Panc1 (cell line): ENCODE results near the gene GNMT. TPM values are rescaled to one million over a fixed set of nuclear protein-coding genes. Genes with fewer than 3 reads are reported as not detected.

ENCODE experiments used
- ATAC-seq: fragments of 200-7000 bp; cut with Tn5 transposase; 2 replicates; pipeline ENCODE4 v1.9.1; 2020; ENCODE audit warnings: mild to moderate bottlenecking, moderate library complexity
- BruUV-seq: library from RNA; stranded (reverse); fragments of 400-500 nt; replicated peaks from 2 replicates; lab custom pipeline; 2021; lab: Mats Ljungman, UMichigan
- CTCF ChIA-PET: fragments of 300-600 bp; sonication (Branson Sonifier 250); formaldehyde crosslinking; loops from one replicate; lab custom pipeline; 2022; ENCODE audit warnings: antibody characterized with exemption; lab: Charles Lee
- POLR2A ChIA-PET: fragments of 300-600 bp; sonication (Branson Sonifier 250); formaldehyde crosslinking; loops from one replicate; lab custom pipeline; 2022; ENCODE audit warnings: antibody characterized with exemption; lab: Charles Lee
- DNase-seq: peaks from one replicate; pipeline ENCODE4 v3.0.0-alpha.2; 2010; ENCODE audit warnings: low read depth, low spot score
- H3K27ac ChIP-seq: 2 replicates; pipeline ENCODE4 v1.5.1; 2011; ENCODE audit warnings: mild to moderate bottlenecking, low read length, inconsistent platforms
- H3K27me3 ChIP-seq: fragments of 200-500 bp; sonication (Bioruptor generic); 2 replicates; pipeline ENCODE4 v1.6.0; 2014; ENCODE audit warnings: low read length, inconsistent platforms; ENCODE audit not compliant: control insufficient read depth, insufficient read depth
- H3K36me3 ChIP-seq: fragments of 200-500 bp; sonication (Bioruptor generic); 2 replicates; pipeline ENCODE4 v1.5.1; 2014; ENCODE audit warnings: inconsistent platforms, mild to moderate bottlenecking, low read length, moderate library complexity; ENCODE audit not compliant: control insufficient read depth, insufficient read depth
- H3K4me1 ChIP-seq: 2 replicates; pipeline ENCODE4 v1.5.1; 2011; ENCODE audit warnings: inconsistent platforms, mild to moderate bottlenecking, low read length, moderate library complexity; ENCODE audit not compliant: control insufficient read depth, insufficient read depth
- H3K4me3 ChIP-seq, 2 experiments: 2 replicates each; pipeline ENCODE4 v1.5.1; 2011 to 2012; ENCODE audit warnings: low read depth in 2 of 2, low read length in 2 of 2, mild to moderate bottlenecking in 2 of 2, inconsistent platforms in 1 of 2, moderate library complexity in 1 of 2
- H3K9me3 ChIP-seq: fragments of 200-500 bp; sonication (Bioruptor generic); 2 replicates; pipeline ENCODE4 v1.5.1; 2014; ENCODE audit warnings: low read depth, mild to moderate bottlenecking, inconsistent platforms, low read length, moderate library complexity; ENCODE audit not compliant: control insufficient read depth, insufficient read depth
- CTCF ChIP-seq: fragments of 450-650 bp; IDR thresholded peaks from 2 replicates; pipeline ENCODE4 v1.5.1; 2017; ENCODE audit warnings: mild to moderate bottlenecking
- POLR2AphosphoS5 ChIP-seq: IDR thresholded peaks from 2 replicates; pipeline ENCODE4 v1.6.1; 2012; ENCODE audit warnings: mild to moderate bottlenecking, low read depth, low read length, moderate library complexity
- SIN3A ChIP-seq: IDR thresholded peaks from 2 replicates; pipeline ENCODE4 v1.6.1; 2012; ENCODE audit warnings: low read depth, mild to moderate bottlenecking, low read length, moderate library complexity, borderline replicate concordance; ENCODE audit not compliant: insufficient read depth
- TCF7L2 ChIP-seq: IDR thresholded peaks from 2 replicates; pipeline ENCODE4 v1.6.1; 2011; ENCODE audit warnings: mild to moderate bottlenecking, low read depth, low read length, inconsistent platforms
- in situ Hi-C: cut with HindIII; loops from 2 replicates; pipeline ENCODE4 v1.10.0; 2016; ENCODE audit warnings: low sequenced_read_pairs, low pct_unique_long_range_greater_than_20kb
- intact Hi-C: fragments of 100-400 bp; cut with micrococcal nuclease; formaldehyde crosslinking; loops from one replicate; pipeline ENCODE4 v1.10.0; 2022; ENCODE audit not compliant: unreplicated experiment
- total RNA-seq: library from RNA; stranded (reverse); gene quantifications from one replicate; pipeline ENCODE4 v1.2.1, GENCODE V29; 2021; ENCODE audit not compliant: unreplicated experiment
- TF ChIP-seq, protein P1 (sequence below), 2 experiments: IDR thresholded peaks; 2 replicates each; pipeline ENCODE4 v1.6.1; 2011 to 2012; ENCODE audit warnings: low read depth in 2 of 2, control low read depth in 1 of 2, low read length in 1 of 2, mild to moderate bottlenecking in 1 of 2, moderate library complexity in 1 of 2; ENCODE audit not compliant: insufficient read depth in 1 of 2

Gene GNMT
- total RNA-seq, 1 experiment from 2014 or later = 0.72 TPM

- CTCF ChIA-PET = no interaction called here
- no TSS peak for BruUV-seq
Measured at GRCh38 chr6:42981836-42982235, 21.3 kb downstream of the GNMT start.

DNA sequence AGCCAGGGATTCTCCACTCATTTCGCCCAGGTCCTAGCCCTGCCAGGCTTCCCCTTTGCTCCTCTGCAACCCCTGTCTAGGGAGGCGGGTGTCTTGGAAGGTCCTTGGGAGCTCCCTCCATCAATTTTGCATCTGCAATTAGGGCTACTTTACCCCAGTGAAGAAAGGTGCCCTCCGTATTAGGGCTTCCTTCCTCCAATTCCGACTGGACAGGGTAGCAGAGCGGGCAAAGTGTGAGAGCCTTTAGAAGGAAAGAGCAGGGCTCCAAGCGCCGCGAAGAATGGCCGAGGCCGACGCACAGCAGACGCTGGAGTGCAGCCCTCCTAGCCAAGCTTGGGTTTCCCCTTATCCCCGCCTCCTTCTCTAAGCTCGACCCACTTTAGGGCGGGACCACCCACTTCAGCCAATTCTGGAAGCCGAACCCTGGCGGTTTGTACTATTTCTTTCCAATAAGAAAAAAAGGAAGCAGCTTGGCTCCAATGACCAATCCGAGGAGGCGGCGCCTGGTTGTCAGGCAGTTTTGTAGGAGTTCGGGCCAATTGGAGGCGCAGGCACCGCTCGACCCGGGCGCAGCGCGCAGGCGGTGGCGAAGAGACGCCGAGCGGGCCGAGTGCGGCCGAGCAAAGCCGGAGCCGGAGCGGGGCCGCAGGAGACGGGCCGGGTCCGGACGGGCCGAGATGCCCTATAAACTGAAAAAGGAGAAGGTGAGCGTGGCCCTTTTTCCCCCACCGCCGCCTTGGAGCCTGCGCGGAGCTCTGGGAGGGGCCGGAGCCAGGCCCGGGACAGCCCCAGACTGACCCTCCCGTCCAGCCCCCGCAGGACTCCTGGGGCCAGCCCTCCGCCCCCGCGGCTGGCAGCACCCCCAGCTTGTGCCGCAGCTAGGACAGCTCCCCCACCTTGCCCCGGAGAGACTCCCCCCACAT is 23.7 kb downstream of the GNMT start, which contains the start of gene PPP2R5D:
PPP2R5D (plus strand) TSS at position 570 of the 923 bp plus-strand sequence; CDS start at position 678, 108 bp downstream.
- POLR2A ChIA-PET = interaction anchor here (0.9 kb wide), 1 partner anchor 24 kb away, joined by 6 read pairs; the partner anchor contains the start of gene GNMT

More at GRCh38 chr6:42981836-42982235, 21.3 kb downstream of the GNMT start:
- TF ChIP-seq, protein P1, sequence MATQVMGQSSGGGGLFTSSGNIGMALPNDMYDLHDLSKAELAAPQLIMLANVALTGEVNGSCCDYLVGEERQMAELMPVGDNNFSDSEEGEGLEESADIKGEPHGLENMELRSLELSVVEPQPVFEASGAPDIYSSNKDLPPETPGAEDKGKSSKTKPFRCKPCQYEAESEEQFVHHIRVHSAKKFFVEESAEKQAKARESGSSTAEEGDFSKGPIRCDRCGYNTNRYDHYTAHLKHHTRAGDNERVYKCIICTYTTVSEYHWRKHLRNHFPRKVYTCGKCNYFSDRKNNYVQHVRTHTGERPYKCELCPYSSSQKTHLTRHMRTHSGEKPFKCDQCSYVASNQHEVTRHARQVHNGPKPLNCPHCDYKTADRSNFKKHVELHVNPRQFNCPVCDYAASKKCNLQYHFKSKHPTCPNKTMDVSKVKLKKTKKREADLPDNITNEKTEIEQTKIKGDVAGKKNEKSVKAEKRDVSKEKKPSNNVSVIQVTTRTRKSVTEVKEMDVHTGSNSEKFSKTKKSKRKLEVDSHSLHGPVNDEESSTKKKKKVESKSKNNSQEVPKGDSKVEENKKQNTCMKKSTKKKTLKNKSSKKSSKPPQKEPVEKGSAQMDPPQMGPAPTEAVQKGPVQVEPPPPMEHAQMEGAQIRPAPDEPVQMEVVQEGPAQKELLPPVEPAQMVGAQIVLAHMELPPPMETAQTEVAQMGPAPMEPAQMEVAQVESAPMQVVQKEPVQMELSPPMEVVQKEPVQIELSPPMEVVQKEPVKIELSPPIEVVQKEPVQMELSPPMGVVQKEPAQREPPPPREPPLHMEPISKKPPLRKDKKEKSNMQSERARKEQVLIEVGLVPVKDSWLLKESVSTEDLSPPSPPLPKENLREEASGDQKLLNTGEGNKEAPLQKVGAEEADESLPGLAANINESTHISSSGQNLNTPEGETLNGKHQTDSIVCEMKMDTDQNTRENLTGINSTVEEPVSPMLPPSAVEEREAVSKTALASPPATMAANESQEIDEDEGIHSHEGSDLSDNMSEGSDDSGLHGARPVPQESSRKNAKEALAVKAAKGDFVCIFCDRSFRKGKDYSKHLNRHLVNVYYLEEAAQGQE (IDR thresholded peaks at IDR 0.05; ENCODE audit: insufficient read depth in 1 of 2, low read depth in 2 of 2, low read length in 1 of 2) = no peak
- TF ChIP-seq SIN3A (no peak), CTCF (no peak), POLR2AphosphoS5 (no peak), TCF7L2 (no peak)
- Histone ChIP-seq H3K27me3 (no peaks in the 10 kb centered on the region), H3K36me3 (no peaks in the 10 kb centered on the region; the same call in 1 of the 2 replicates), H3K4me1 (peaks cover 18% of the 10 kb centered on the region; the same call in 1 of the 2 replicates), H3K4me3 (no peak overlapping the region), H3K27ac (peak overlapping the region; percentile 49; the same call in 1 of the 2 replicates), H3K9me3 (no peaks in the 10 kb centered on the region)
- intact Hi-C loops (no loop called here), in situ Hi-C loops (no loop called here)
- DNase-seq (no peak), ATAC-seq (no peak)
- POLR2A ChIA-PET = no interaction called here

More for the DNA sequence above, 23.7 kb downstream of the GNMT start, which contains the start of gene PPP2R5D:
- in situ Hi-C loops (no loop called here), intact Hi-C loops (no loop called here)
- H3K36me3 ChIP-seq = peaks cover under 1% of the 10 kb centered on the region
- H3K4me1 ChIP-seq = peaks cover 10% of the 10 kb centered on the region; the same call in 1 of the 2 replicates
- no peaks in the 10 kb centered on the region for H3K27me3 ChIP-seq
- no peaks in the 10 kb centered on the region for H3K9me3 ChIP-seq
- no TSS peak for BruUV-seq
- peak within 1 kb of the TSS; percentile 95 for H3K27ac ChIP-seq
- peak within 1 kb of the TSS; percentile 66 to 75 for H3K4me3 ChIP-seq
- ATAC-seq = peak; percentile 97
- CTCF ChIA-PET = interaction anchor here (0.6 to 0.9 kb wide), 2 partner anchors 110 to 160 kb away, joined by 3 read pairs; no protein-coding TSS in a partner anchor
- TF ChIP-seq TCF7L2 (no peak), POLR2AphosphoS5 (peak; percentile 82; the same call in 1 of the 2 replicates), SIN3A (0 out of 2 replicates have a peak, but pooled peaks have one; percentile 40)
- peak; percentile 93 for DNase-seq
